HEK293 (cell line): ENCODE data around the gene IFI6.

Experiments
- AEBP2 ChIP-seq: fragments of 450-650 bp; formaldehyde crosslinking; IDR thresholded peaks from 2 replicates; pipeline ENCODE4 v1.5.1; 2016; ENCODE audit warnings: missing biosample characterization, missing genetic modification characterization, borderline replicate concordance
- KLF10 ChIP-seq: fragments of 450-650 bp; IDR thresholded peaks from 2 replicates; pipeline ENCODE4 v1.5.1; 2018; ENCODE audit warnings: missing biosample characterization, mild to moderate bottlenecking, missing genetic modification characterization
- KLF17 ChIP-seq: fragments of 450-650 bp; formaldehyde crosslinking; IDR thresholded peaks from 2 replicates; pipeline ENCODE4 v1.5.1; 2016; ENCODE audit warnings: missing biosample characterization, missing genetic modification characterization
- PRDM1 ChIP-seq: fragments of 450-650 bp; formaldehyde crosslinking; IDR thresholded peaks from 2 replicates; pipeline ENCODE4; 2016; ENCODE audit warnings: missing biosample characterization, missing genetic modification characterization
- SALL2 ChIP-seq: fragments of 450-650 bp; formaldehyde crosslinking; IDR thresholded peaks from 2 replicates; pipeline ENCODE4 v1.5.0; 2017; ENCODE audit warnings: missing biosample characterization, mild to moderate bottlenecking, missing genetic modification characterization, borderline replicate concordance
- SCRT2 ChIP-seq: fragments of 450-650 bp; formaldehyde crosslinking; IDR thresholded peaks from 2 replicates; pipeline ENCODE4 v1.5.1; 2016; ENCODE audit warnings: missing biosample characterization, missing genetic modification characterization
- SP2 ChIP-seq: fragments of 450-650 bp; formaldehyde crosslinking; IDR thresholded peaks from 2 replicates; pipeline ENCODE4 v1.5.1; 2016; ENCODE audit warnings: missing biosample characterization, missing genetic modification characterization
- ZBTB11 ChIP-seq: fragments of 450-650 bp; formaldehyde crosslinking; conservative IDR thresholded peaks from 2 replicates; pipeline ENCODE4 v1.5.1; 2016; ENCODE audit warnings: low read depth, missing biosample characterization, missing genetic modification characterization
- ZFP41 ChIP-seq: fragments of 450-650 bp; formaldehyde crosslinking; IDR thresholded peaks from 2 replicates; pipeline ENCODE4 v1.5.1; 2016; ENCODE audit warnings: missing biosample characterization, missing genetic modification characterization, borderline replicate concordance
- ZNF132 ChIP-seq: fragments of 450-650 bp; formaldehyde crosslinking; IDR thresholded peaks from 2 replicates; pipeline ENCODE4 v1.5.1; 2017; ENCODE audit warnings: missing biosample characterization, missing genetic modification characterization, borderline replicate concordance
- ZNF133 ChIP-seq: fragments of 450-650 bp; formaldehyde crosslinking; IDR thresholded peaks from 2 replicates; pipeline ENCODE4 v1.5.1; 2016; ENCODE audit warnings: missing biosample characterization, missing genetic modification characterization
- ZNF140 ChIP-seq: fragments of 450-650 bp; formaldehyde crosslinking; IDR thresholded peaks from 2 replicates; pipeline ENCODE4 v1.5.1; 2016; ENCODE audit warnings: missing biosample characterization, missing genetic modification characterization
- ZNF19 ChIP-seq: fragments of 450-650 bp; formaldehyde crosslinking; IDR thresholded peaks from 2 replicates; pipeline ENCODE4; 2016; ENCODE audit warnings: missing biosample characterization, missing genetic modification characterization, low read depth
- ZNF211 ChIP-seq: fragments of 450-650 bp; formaldehyde crosslinking; IDR thresholded peaks from 2 replicates; pipeline ENCODE4 v1.5.1; 2016; ENCODE audit warnings: low read depth, missing biosample characterization, missing genetic modification characterization
- ZNF24 ChIP-seq: fragments of 450-650 bp; formaldehyde crosslinking; IDR thresholded peaks from 2 replicates; pipeline ENCODE4 v1.5.1; 2016; ENCODE audit warnings: missing biosample characterization, missing genetic modification characterization
- ZNF26 ChIP-seq: fragments of 450-650 bp; formaldehyde crosslinking; IDR thresholded peaks from 2 replicates; pipeline ENCODE4 v1.5.1; 2016; ENCODE audit warnings: missing biosample characterization, missing genetic modification characterization
- ZNF274 ChIP-seq, 2 experiments: fragments of 200-500 bp in 1 of 2; fragments of 450-650 bp in 1 of 2; sonication (Bioruptor generic) in 1 of 2; formaldehyde crosslinking in 1 of 2; IDR thresholded peaks; 2 replicates each; pipeline versions ENCODE4 v1.5.1 to v1.6.1; 2014 to 2016; ENCODE audit warnings: borderline replicate concordance in 1 of 2, inconsistent platforms in 1 of 2, low read length in 1 of 2, missing biosample characterization in 1 of 2, missing genetic modification characterization in 1 of 2
- ZNF292 ChIP-seq: fragments of 450-650 bp; formaldehyde crosslinking; IDR thresholded peaks from 2 replicates; pipeline ENCODE4 v1.5.1; 2016; ENCODE audit warnings: low read depth, missing biosample characterization, missing genetic modification characterization, borderline replicate concordance
- ZNF302 ChIP-seq: fragments of 450-650 bp; formaldehyde crosslinking; IDR thresholded peaks from 2 replicates; pipeline ENCODE4 v1.5.1; 2016; ENCODE audit warnings: missing biosample characterization, missing genetic modification characterization, low read depth
- ZNF350 ChIP-seq: fragments of 450-650 bp; formaldehyde crosslinking; IDR thresholded peaks from 2 replicates; pipeline ENCODE4 v1.5.0; 2017; ENCODE audit warnings: missing biosample characterization, mild to moderate bottlenecking, missing genetic modification characterization
- ZNF473 ChIP-seq: fragments of 450-650 bp; formaldehyde crosslinking; IDR thresholded peaks from 2 replicates; pipeline ENCODE4 v1.5.1; 2017; ENCODE audit warnings: missing biosample characterization, missing genetic modification characterization
- ZNF529 ChIP-seq: fragments of 450-650 bp; formaldehyde crosslinking; IDR thresholded peaks from 2 replicates; pipeline ENCODE4 v1.5.1; 2017; ENCODE audit warnings: missing genetic modification characterization, missing biosample characterization; ENCODE audit not compliant: insufficient replicate concordance
- ZNF530 ChIP-seq: fragments of 450-650 bp; formaldehyde crosslinking; IDR thresholded peaks from 2 replicates; pipeline ENCODE4 v1.5.1; 2016; ENCODE audit warnings: low read depth, missing biosample characterization, missing genetic modification characterization
- ZNF549 ChIP-seq: fragments of 450-650 bp; IDR thresholded peaks from 2 replicates; pipeline ENCODE4 v1.5.1; 2018; ENCODE audit warnings: missing biosample characterization, missing genetic modification characterization, mild to moderate bottlenecking, inconsistent platforms, moderate library complexity
- ZNF623 ChIP-seq: fragments of 450-650 bp; formaldehyde crosslinking; IDR thresholded peaks from 2 replicates; pipeline ENCODE4 v1.5.1; 2016; ENCODE audit warnings: missing biosample characterization, missing genetic modification characterization
- ZNF624 ChIP-seq: fragments of 450-650 bp; formaldehyde crosslinking; IDR thresholded peaks from 2 replicates; pipeline ENCODE4 v1.5.1; 2017; ENCODE audit warnings: missing biosample characterization, missing genetic modification characterization
- ZNF76 ChIP-seq: fragments of 450-650 bp; formaldehyde crosslinking; IDR thresholded peaks from 2 replicates; pipeline ENCODE4; 2016; ENCODE audit warnings: low read depth, missing biosample characterization, missing genetic modification characterization, borderline replicate concordance
- ZNF777 ChIP-seq: fragments of 450-650 bp; formaldehyde crosslinking; IDR thresholded peaks from 2 replicates; pipeline ENCODE4 v1.5.1; 2017; ENCODE audit warnings: missing biosample characterization, missing genetic modification characterization, borderline replicate concordance
- ZSCAN5A ChIP-seq: fragments of 450-650 bp; formaldehyde crosslinking; IDR thresholded peaks from 2 replicates; pipeline ENCODE4 v1.5.1; 2016; ENCODE audit warnings: missing biosample characterization, missing genetic modification characterization

The IFI6 gene

GRCh38 chr1:27671964-27672749, at the start of gene IFI6 (continued):
- TF ChIP-seq ZNF624 (tag by site-specific recombination) (no peak), ZNF292 (tag by site-specific recombination) (no peak), ZNF140 (no peak), ZBTB11 (tag by site-specific recombination) (no peak), ZNF24 (peak; percentile 48; the same call in 1 of the 2 replicates), ZNF529 (no peak), ZNF530 (tag by site-specific recombination) (no peak), ZNF76 (0 out of 2 replicates have a peak, but pooled peaks have one; percentile 17), AEBP2 (tag by site-specific recombination) (no peak), ZFP41 (no peak), ZNF132 (no peak), ZNF133 (tag by site-specific recombination) (no peak), ZSCAN5A (tag by site-specific recombination) (no peak), ZNF623 (tag by site-specific recombination) (no peak), SP2 (tag by site-specific recombination) (peak; percentile 79), ZNF274 (IDR thresholded peaks at IDR 0.05; ENCODE audit: low read length) (no peak), ZNF274 (tag by site-specific recombination; IDR thresholded peaks at IDR 0.05; ENCODE audit: borderline replicate concordance) (no peak), ZNF549 (tag by site-specific recombination) (no peak), ZNF19 (tag by site-specific recombination) (no peak), ZNF26 (tag by site-specific recombination) (no peak), ZNF473 (tag by site-specific recombination) (no peak), ZNF302 (tag by site-specific recombination) (no peak), SCRT2 (peak; percentile 90), KLF10 (tag by site-specific recombination) (no peak), ZNF211 (tag by site-specific recombination) (no peak), SALL2 (tag by site-specific recombination) (no peak), ZNF777 (no peak), ZNF350 (tag by site-specific recombination) (no peak), PRDM1 (tag by site-specific recombination) (peak; percentile 97), KLF17 (tag by site-specific recombination) (no peak)
